Cardiac muscle cell (in vitro differentiated cells and primary cell): ENCODE measurements around the gene DLST. TPM values are rescaled to one million over a fixed set of nuclear protein-coding genes. Genes with fewer than 3 reads are reported as not detected.

Experiments
- DNase-seq, 2 donors: peaks; one replicate each; pipeline versions ENCODE4 v3.0.0 to v3.0.0-alpha.2; 2010 to 2017; ENCODE audit warnings: low read depth in 1 of 2, low spot score in 1 of 2
- H3K27ac ChIP-seq: fragments of 200-600 bp; sonication (generic); 2 replicates; pipeline ENCODE4 v1.5.1; 2016
- H3K27me3 ChIP-seq: fragments of 200-600 bp; sonication (generic); 2 replicates; pipeline ENCODE4 v1.6.0; 2016; ENCODE audit warnings: control low read depth
- H3K36me3 ChIP-seq: fragments of 200-600 bp; sonication (generic); 2 replicates; pipeline ENCODE4 v1.5.1; 2016; ENCODE audit warnings: control low read depth
- H3K4me1 ChIP-seq: fragments of 200-600 bp; sonication (generic); 2 replicates; pipeline ENCODE4 v1.8.1; 2017; ENCODE audit warnings: low read depth, mild to moderate bottlenecking, mixed run types
- H3K4me3 ChIP-seq: fragments of 200-600 bp; sonication (generic); 2 replicates; pipeline ENCODE4 v1.5.1; 2016; ENCODE audit warnings: mild to moderate bottlenecking
- H3K9me3 ChIP-seq: fragments of 200-600 bp; sonication (generic); 2 replicates; pipeline ENCODE4 v1.5.1; 2017; ENCODE audit warnings: low read depth, mild to moderate bottlenecking, control low read depth
- CTCF ChIP-seq: IDR thresholded peaks from 2 replicates; pipeline ENCODE4 v1.5.1; 2012; ENCODE audit warnings: low read depth, mild to moderate bottlenecking, low read length
- polyA plus RNA-seq: library from polyadenylated mRNA; unstranded; fragments of >200 nt; fragmentation: Nextera tagmentation; extraction: Ambion mirVana; gene quantifications from 2 replicates; pipeline ENCODE4 v1.2.1, GENCODE V29; 2016
- total RNA-seq: library from RNA; depleted of rRNA; stranded (reverse); fragments of >200 nt; gene quantifications from 2 replicates; pipeline ENCODE4 v1.2.3, GENCODE V29; 2016

Gene DLST
- total and polyA plus RNA-seq, 2 experiments from 2014 or later, result 10.0 to 63.7 TPM

- no peaks in the 10 kb centered on the region for H3K9me3 ChIP-seq
- no peak for DNase-seq
- H3K36me3 ChIP-seq, result no peaks in the 10 kb centered on the region
- peaks cover 17% of the 10 kb centered on the region for H3K4me1 ChIP-seq
- H3K27me3 ChIP-seq, result no peaks in the 10 kb centered on the region
- H3K4me3 ChIP-seq, result no peak overlapping the region
- no peak for TF ChIP-seq CTCF
- no peak overlapping the region for H3K27ac ChIP-seq
These were observed 34.1 kb downstream of the DLST start for GRCh38 chr14:74915826-74916225.

- Histone ChIP-seq H3K27ac (peak overlapping the region; percentile 77), H3K9me3 (no peaks in the 10 kb centered on the region)
These were observed 35.4 kb downstream of the DLST start for GRCh38 chr14:74917178-74917543.

GRCh38 chr14:74917646-74918081 is 35.9 kb downstream of the DLST start:
- no peaks in the 10 kb centered on the region for H3K36me3 ChIP-seq
- no peak overlapping the region for H3K4me3 ChIP-seq
- no peak for TF ChIP-seq CTCF
- no peaks in the 10 kb centered on the region for H3K9me3 ChIP-seq
- peak in 1 of 2 donors; percentile 72 for DNase-seq
- peak overlapping the region; percentile 77 for H3K27ac ChIP-seq
- peaks cover 17% of the 10 kb centered on the region for H3K4me1 ChIP-seq
- H3K27me3 ChIP-seq, result no peaks in the 10 kb centered on the region

More at GRCh38 chr14:74917178-74917543, 35.4 kb downstream of the DLST start:
- Histone ChIP-seq H3K4me3 (no peak overlapping the region), H3K27me3 (no peaks in the 10 kb centered on the region), H3K4me1 (peaks cover 17% of the 10 kb centered on the region), H3K36me3 (no peaks in the 10 kb centered on the region)
- DNase-seq, result no peak
- TF ChIP-seq CTCF, result no peak

- no peaks in the 10 kb centered on the region for H3K9me3 ChIP-seq
- peaks cover 17% of the 10 kb centered on the region for H3K4me1 ChIP-seq
- H3K27me3 ChIP-seq, result no peaks in the 10 kb centered on the region
- TF ChIP-seq CTCF, result no peak
- no peak overlapping the region for H3K4me3 ChIP-seq
- no peaks in the 10 kb centered on the region for H3K36me3 ChIP-seq
- DNase-seq, result no peak
- no peak overlapping the region for H3K27ac ChIP-seq
These were observed 36.7 kb downstream of the DLST start for GRCh38 chr14:74918380-74918779.

GRCh38 chr14:74919421-74920165 is 37.9 kb downstream of the DLST start:
- no peaks in the 10 kb centered on the region for H3K9me3 ChIP-seq
- no peak overlapping the region for H3K27ac ChIP-seq
- H3K27me3 ChIP-seq, result no peaks in the 10 kb centered on the region
- peaks cover 17% of the 10 kb centered on the region for H3K4me1 ChIP-seq
- H3K4me3 ChIP-seq, result no peak overlapping the region
- TF ChIP-seq CTCF, result no peak
- H3K36me3 ChIP-seq, result no peaks in the 10 kb centered on the region
- DNase-seq, result no peak
